Nephron (organoid): ENCODE data around the gene CLIC4.
A peak's percentile ranks its signal among the peaks of the same experiment; 100 is the strongest.

ENCODE experiments used
- H3K27ac Mint-ChIP-seq, 3 experiments: 2 replicates each; pipeline ENCODE4 v1.8.0; 2020; ENCODE audit warnings: mixed read lengths in 3 of 3, mild to moderate bottlenecking in 2 of 3, moderate library complexity in 1 of 3
- H3K27me3 Mint-ChIP-seq: 2 replicates; pipeline ENCODE4 v1.8.0; 2021; ENCODE audit warnings: low read depth, mild to moderate bottlenecking, moderate library complexity, mixed read lengths
- H3K36me3 Mint-ChIP-seq: 2 replicates; pipeline ENCODE4 v1.8.0; 2020; ENCODE audit warnings: low read depth, mixed read lengths
- H3K4me1 Mint-ChIP-seq: 2 replicates; pipeline ENCODE4 v1.8.0; 2020; ENCODE audit warnings: mixed read lengths
- H3K4me3 Mint-ChIP-seq, 3 experiments: 2 replicates each; pipeline ENCODE4 v1.8.0; 2020; ENCODE audit warnings: mild to moderate bottlenecking in 3 of 3, mixed read lengths in 3 of 3, moderate library complexity in 2 of 3
- H3K9me3 Mint-ChIP-seq: 2 replicates; pipeline ENCODE4 v1.8.0; 2020; ENCODE audit warnings: mixed read lengths
- TF ChIP-seq, protein P1 (sequence below), 3 experiments: fragments of 200-600 bp; sonication (generic); IDR thresholded peaks; one replicate each; pipeline ENCODE4 v1.5.0; 2021; ENCODE audit warnings: antibody characterized with exemption in 3 of 3; ENCODE audit not compliant: unreplicated experiment in 3 of 3

The CLIC4 gene

DNA sequence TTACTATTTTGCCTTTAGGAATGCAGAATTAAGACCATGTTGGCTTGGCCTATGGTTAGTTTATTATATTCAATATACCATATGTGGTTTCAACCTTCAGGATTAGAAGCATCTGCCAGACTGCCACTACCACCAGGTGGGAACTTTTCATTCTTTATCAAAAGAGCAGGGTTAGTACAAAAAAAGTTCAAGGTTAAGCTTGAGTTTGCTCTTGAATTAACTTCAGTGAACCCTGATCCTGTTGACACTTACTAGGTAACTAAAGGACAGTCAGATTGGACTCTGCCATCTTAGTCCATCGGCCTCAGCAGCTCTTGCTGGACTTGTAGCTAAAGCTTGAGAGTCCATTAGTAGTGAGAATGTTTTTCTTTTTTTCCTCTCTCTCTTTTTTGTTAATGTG, 22.1 kb downstream of the CLIC4 start:
- TF ChIP-seq, protein P1, sequence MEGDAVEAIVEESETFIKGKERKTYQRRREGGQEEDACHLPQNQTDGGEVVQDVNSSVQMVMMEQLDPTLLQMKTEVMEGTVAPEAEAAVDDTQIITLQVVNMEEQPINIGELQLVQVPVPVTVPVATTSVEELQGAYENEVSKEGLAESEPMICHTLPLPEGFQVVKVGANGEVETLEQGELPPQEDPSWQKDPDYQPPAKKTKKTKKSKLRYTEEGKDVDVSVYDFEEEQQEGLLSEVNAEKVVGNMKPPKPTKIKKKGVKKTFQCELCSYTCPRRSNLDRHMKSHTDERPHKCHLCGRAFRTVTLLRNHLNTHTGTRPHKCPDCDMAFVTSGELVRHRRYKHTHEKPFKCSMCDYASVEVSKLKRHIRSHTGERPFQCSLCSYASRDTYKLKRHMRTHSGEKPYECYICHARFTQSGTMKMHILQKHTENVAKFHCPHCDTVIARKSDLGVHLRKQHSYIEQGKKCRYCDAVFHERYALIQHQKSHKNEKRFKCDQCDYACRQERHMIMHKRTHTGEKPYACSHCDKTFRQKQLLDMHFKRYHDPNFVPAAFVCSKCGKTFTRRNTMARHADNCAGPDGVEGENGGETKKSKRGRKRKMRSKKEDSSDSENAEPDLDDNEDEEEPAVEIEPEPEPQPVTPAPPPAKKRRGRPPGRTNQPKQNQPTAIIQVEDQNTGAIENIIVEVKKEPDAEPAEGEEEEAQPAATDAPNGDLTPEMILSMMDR (IDR thresholded peaks at IDR 0.05; ENCODE audit: unreplicated experiment in 3 of 3) = no peak
- no peaks in the 10 kb centered on the region for H3K9me3 Mint-ChIP-seq
- peaks cover 31% of the 10 kb centered on the region for H3K4me1 Mint-ChIP-seq
- H3K27ac Mint-ChIP-seq = no peak overlapping the region
- no peak overlapping the region for H3K4me3 Mint-ChIP-seq
- no peaks in the 10 kb centered on the region for H3K27me3 Mint-ChIP-seq
- peaks cover 5% of the 10 kb centered on the region for H3K36me3 Mint-ChIP-seq

DNA sequence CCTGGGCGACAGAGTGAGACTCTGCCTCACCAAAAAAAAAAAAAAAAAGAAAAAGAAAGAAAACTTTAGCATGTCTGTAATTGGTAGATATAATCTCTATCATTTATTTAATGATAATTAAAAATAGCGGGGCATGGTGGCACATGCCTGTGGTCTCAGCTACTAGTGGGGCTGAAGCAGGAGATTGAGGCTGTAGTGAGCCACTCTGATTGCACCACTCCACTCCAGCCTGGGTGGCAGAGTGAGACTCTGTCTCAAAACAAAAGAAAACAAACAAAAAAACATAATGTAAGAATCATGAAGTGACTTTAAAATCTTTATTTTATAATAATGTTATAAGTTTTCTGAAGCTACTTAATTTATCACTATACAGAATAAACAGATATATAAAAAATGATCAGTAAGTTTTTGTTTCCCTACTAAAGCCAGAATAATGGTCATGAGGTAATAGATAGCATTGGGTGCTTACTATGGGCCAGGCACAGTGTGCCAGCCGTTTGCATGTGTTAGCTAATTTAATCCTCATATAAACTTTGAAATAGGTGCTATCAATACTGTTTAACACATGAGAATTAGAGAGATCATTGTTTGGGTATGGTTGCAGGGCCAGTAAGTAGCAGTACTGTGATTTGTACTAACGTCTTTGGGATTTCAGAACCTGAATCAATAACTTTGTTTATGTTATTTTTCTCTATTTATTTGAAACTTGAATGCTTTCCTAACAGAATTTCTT, 23.8 kb downstream of the CLIC4 start:
- Mint-ChIP-seq H3K36me3 (peaks cover 11% of the 10 kb centered on the region), H3K4me1 (peaks cover 31% of the 10 kb centered on the region), H3K4me3 (no peak overlapping the region), H3K9me3 (no peaks in the 10 kb centered on the region), H3K27me3 (no peaks in the 10 kb centered on the region), H3K27ac (peak overlapping the region; percentile 78 to 97 (median 96))
- TF ChIP-seq, protein P1 (IDR thresholded peaks at IDR 0.05; ENCODE audit: unreplicated experiment in 3 of 3) = no peak

GRCh38 chr1:24769656-24770651, 24.7 kb downstream of the CLIC4 start:
- TF ChIP-seq, protein P1 (IDR thresholded peaks at IDR 0.05; ENCODE audit: unreplicated experiment in 3 of 3) = no peak
- Mint-ChIP-seq H3K9me3 (no peaks in the 10 kb centered on the region), H3K27me3 (no peaks in the 10 kb centered on the region), H3K4me1 (peaks cover 27% of the 10 kb centered on the region), H3K4me3 (no peak overlapping the region), H3K27ac (peak overlapping the region; percentile 94 to 97 (median 96)), H3K36me3 (peaks cover 10% of the 10 kb centered on the region)

GRCh38 chr1:24770881-24771280, 25.6 kb downstream of the CLIC4 start:
- Mint-ChIP-seq H3K9me3 (no peaks in the 10 kb centered on the region), H3K27ac (peak overlapping the region; percentile 94 to 97 (median 96)), H3K4me3 (peak overlapping the region in 2 of 3 experiments; percentile 7 to 41), H3K4me1 (peaks cover 26% of the 10 kb centered on the region), H3K27me3 (no peaks in the 10 kb centered on the region), H3K36me3 (peaks cover 6% of the 10 kb centered on the region)
- TF ChIP-seq, protein P1 (IDR thresholded peaks at IDR 0.05; ENCODE audit: unreplicated experiment in 3 of 3) = no peak

- no peaks in the 10 kb centered on the region for H3K9me3 Mint-ChIP-seq
- H3K27me3 Mint-ChIP-seq = no peaks in the 10 kb centered on the region
- H3K36me3 Mint-ChIP-seq = peaks cover 6% of the 10 kb centered on the region
- H3K27ac Mint-ChIP-seq = peak overlapping the region; percentile 21 to 96 (median 94)
- TF ChIP-seq, protein P1 (IDR thresholded peaks at IDR 0.05; ENCODE audit: unreplicated experiment in 3 of 3) = no peak
- peaks cover 30% of the 10 kb centered on the region for H3K4me1 Mint-ChIP-seq
- H3K4me3 Mint-ChIP-seq = no peak overlapping the region
Measured at GRCh38 chr1:24771574-24771973, 26.3 kb downstream of the CLIC4 start.
